Tibial nerve (tissue), 4 donors: ENCODE data around the gene SLC8B1. TPM values are rescaled to one million over a fixed set of nuclear protein-coding genes. Genes with fewer than 3 reads are reported as not detected.

Experiments used
- DNase-seq, 2 donors: peaks; one replicate each; pipeline ENCODE4 v3.0.0-alpha.2; 2019; ENCODE audit warnings: low spot score in 2 of 2
- H3K27ac ChIP-seq, 4 donors: fragments of 200-600 bp; sonication (generic) in 3 of 4; one replicate each; pipeline ENCODE4 v1.5.1; 2017 to 2019; ENCODE audit warnings: mild to moderate bottlenecking in 1 of 4
- H3K27me3 ChIP-seq, 2 donors: fragments of 200-600 bp; sonication (generic) in 1 of 2; one replicate each; pipeline versions ENCODE4 v1.5.1 to v1.6.0; 2017 to 2019
- H3K36me3 ChIP-seq, 3 donors: fragments of 200-600 bp; sonication (generic); one replicate each; pipeline ENCODE4 v1.5.1; 2018 to 2019
- H3K4me1 ChIP-seq, 4 donors: fragments of 200-600 bp; sonication (generic) in 3 of 4; one replicate each; pipeline ENCODE4 v1.5.1; 2017 to 2019
- H3K4me3 ChIP-seq, 4 donors: fragments of 200-600 bp; sonication (generic) in 3 of 4; one replicate each; pipeline ENCODE4 v1.5.1; 2017 to 2019; ENCODE audit warnings: mild to moderate bottlenecking in 1 of 4, moderate library complexity in 1 of 4
- H3K9me3 ChIP-seq, 4 donors: fragments of 200-600 bp; sonication (generic) in 3 of 4; one replicate each; pipeline ENCODE4 v1.5.1; 2017 to 2019
- EP300 ChIP-seq, 2 donors: sonication (generic); formaldehyde crosslinking; IDR thresholded peaks; one replicate each; pipeline ENCODE4 v1.6.1; 2017; ENCODE audit warnings: antibody characterized with exemption in 2 of 2, mild to moderate bottlenecking in 1 of 2
- POLR2A ChIP-seq, 2 donors: fragments of 450-650 bp; IDR thresholded peaks; one replicate each; pipeline ENCODE4 v1.6.1; 2017; ENCODE audit warnings: antibody characterized with exemption in 2 of 2, mild to moderate bottlenecking in 2 of 2, moderate library complexity in 2 of 2
- WGBS, 2 donors: methylation state at CpG; one replicate each; pipeline ENCODE4 v1.1.5; 2018; 5-methylcytosine and 5-hydroxymethylcytosine counted together
- total RNA-seq, 4 donors: library from RNA; depleted of rRNA; stranded (reverse); fragments of >200 nt; gene quantifications; one replicate each; pipeline ENCODE4 v1.1.0, GENCODE V29; 2016
- TF ChIP-seq, protein P1 (sequence below), 5 experiments: fragments of 200-600 bp in 3 of 5; fragments of 450-650 bp in 2 of 5; sonication (generic) in 3 of 5; IDR thresholded peaks; one replicate each; pipeline ENCODE4 v1.5.1; 2016 to 2019; ENCODE audit warnings: antibody characterized with exemption in 5 of 5, mild to moderate bottlenecking in 3 of 5, moderate library complexity in 2 of 5

Gene SLC8B1
- total RNA-seq, result 10 to 100 TPM; 52.0 to 73.5 (median 61.2) TPM

GRCh38 chr12:113334786-113335539 lies at the start of gene SLC8B1:
Gene SLC8B1 (minus strand): TSS chr12:113335109. CDS start chr12:113332878, 2,231 bp downstream.
- WGBS, 2 donors, result 1 to 2% methylated on average over 33 to 51 of the region's 62 CpGs
- H3K9me3 ChIP-seq, result no peaks in the 10 kb centered on the region
- H3K4me3 ChIP-seq, result peak within 1 kb of the TSS; percentile 75 to 92 (median 78)
- H3K27ac ChIP-seq, result peak within 1 kb of the TSS; percentile 54 to 86 (median 72)
- peaks cover 0 to 31% (median 9%) of the 10 kb centered on the region in 4 donors for H3K4me1 ChIP-seq
- peaks cover 0 to 28% (median 0%) of the 10 kb centered on the region in 3 donors for H3K36me3 ChIP-seq
- H3K27me3 ChIP-seq, result no peaks in the 10 kb centered on the region
- DNase-seq, result peak; percentile 90 to 93
- peak in 1 of 2 donors; percentile 90 for TF ChIP-seq EP300 (IDR thresholded peaks at IDR 0.05)
- peak; percentile 84 to 92 for TF ChIP-seq POLR2A (IDR thresholded peaks at IDR 0.05)
- TF ChIP-seq, protein P1, sequence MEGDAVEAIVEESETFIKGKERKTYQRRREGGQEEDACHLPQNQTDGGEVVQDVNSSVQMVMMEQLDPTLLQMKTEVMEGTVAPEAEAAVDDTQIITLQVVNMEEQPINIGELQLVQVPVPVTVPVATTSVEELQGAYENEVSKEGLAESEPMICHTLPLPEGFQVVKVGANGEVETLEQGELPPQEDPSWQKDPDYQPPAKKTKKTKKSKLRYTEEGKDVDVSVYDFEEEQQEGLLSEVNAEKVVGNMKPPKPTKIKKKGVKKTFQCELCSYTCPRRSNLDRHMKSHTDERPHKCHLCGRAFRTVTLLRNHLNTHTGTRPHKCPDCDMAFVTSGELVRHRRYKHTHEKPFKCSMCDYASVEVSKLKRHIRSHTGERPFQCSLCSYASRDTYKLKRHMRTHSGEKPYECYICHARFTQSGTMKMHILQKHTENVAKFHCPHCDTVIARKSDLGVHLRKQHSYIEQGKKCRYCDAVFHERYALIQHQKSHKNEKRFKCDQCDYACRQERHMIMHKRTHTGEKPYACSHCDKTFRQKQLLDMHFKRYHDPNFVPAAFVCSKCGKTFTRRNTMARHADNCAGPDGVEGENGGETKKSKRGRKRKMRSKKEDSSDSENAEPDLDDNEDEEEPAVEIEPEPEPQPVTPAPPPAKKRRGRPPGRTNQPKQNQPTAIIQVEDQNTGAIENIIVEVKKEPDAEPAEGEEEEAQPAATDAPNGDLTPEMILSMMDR (IDR thresholded peaks at IDR 0.05), result peak in 2 of 5 experiments; percentile 9 to 32

DNA sequence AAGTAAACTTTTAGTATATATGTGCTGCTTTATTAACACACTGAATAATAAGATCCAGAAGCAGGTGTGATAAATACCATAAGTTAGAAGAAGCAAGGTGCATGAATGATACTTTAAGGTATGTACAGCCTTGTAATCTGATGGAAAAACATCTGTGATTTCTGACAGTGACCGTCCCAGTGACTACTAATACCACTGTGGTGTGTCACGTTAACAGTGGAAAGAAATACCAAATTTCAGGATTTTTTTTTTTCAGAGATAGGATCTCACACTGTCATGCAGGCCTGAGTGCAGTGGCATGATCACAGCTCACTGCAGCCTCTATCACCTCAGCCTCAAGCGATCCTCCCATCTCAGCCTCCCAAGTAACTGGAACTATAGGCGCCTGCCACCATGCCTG lies 47.3 kb upstream of the SLC8B1 start:
- TF ChIP-seq, protein P1 (IDR thresholded peaks at IDR 0.05), result no peak
- no peak for TF ChIP-seq EP300 (IDR thresholded peaks at IDR 0.05)
- no peak for TF ChIP-seq POLR2A (IDR thresholded peaks at IDR 0.05)
- WGBS, 2 donors, result 91 to 92% methylated on average over 4 of the region's 4 CpGs
- H3K4me1 ChIP-seq, result no peaks in the 10 kb centered on the region
- H3K27me3 ChIP-seq, result no peaks in the 10 kb centered on the region
- no peak overlapping the region for H3K27ac ChIP-seq
- H3K9me3 ChIP-seq, result no peaks in the 10 kb centered on the region
- H3K36me3 ChIP-seq, result peaks cover 0 to 98% (median 18%) of the 10 kb centered on the region in 3 donors
- H3K4me3 ChIP-seq, result no peak overlapping the region
- DNase-seq, result no peak

DNA sequence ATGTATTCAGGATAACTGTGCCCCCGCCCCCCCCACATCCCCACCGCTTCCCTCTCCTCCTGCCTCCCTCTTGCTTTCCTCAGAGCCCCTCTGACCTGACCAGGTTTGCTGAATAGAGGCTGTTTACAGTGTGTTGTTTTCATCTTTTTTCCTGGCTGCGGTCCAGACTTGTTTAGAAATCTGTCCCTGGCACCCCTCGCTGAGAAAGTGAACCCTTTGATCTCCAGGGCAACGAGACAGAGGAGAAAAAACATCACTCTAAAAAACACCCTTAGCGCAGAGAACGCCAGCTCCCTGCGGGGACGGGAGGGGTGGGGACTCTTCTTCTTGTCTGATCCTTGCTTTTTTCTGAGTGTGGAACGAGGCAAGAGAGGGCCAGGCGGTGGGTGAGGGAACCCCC lies 46.3 kb upstream of the SLC8B1 start:
- no peak for DNase-seq
- WGBS, 2 donors, result 66 to 72% methylated on average over 11 of the region's 11 CpGs
- H3K4me1 ChIP-seq, result no peaks in the 10 kb centered on the region
- no peak overlapping the region for H3K4me3 ChIP-seq
- H3K9me3 ChIP-seq, result no peaks in the 10 kb centered on the region
- H3K36me3 ChIP-seq, result peaks cover 0 to 98% (median 11%) of the 10 kb centered on the region in 3 donors
- H3K27ac ChIP-seq, result no peak overlapping the region
- no peak for TF ChIP-seq EP300 (IDR thresholded peaks at IDR 0.05)
- TF ChIP-seq, protein P1 (IDR thresholded peaks at IDR 0.05), result no peak
- TF ChIP-seq POLR2A (IDR thresholded peaks at IDR 0.05), result no peak
- H3K27me3 ChIP-seq, result no peaks in the 10 kb centered on the region

DNA sequence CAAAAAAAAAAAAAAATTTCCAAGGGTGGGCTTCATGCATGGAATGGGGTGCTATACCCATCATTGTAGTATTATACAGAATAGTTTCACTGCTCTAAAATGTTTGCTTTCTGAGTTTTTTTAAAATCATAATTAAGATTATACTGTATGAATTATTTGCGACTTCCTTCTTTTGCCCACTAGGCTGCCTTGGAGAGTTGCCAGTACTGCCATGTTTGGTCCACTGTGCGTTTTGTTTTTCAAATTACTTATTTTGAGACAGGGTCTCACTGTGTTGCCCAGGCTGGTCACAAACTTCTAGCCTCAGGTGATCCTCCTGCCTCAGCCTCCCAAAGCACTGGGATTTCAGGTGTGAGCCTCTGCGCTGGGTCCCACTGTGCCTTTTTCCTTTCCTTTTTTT lies 43.4 kb upstream of the SLC8B1 start:
- Histone ChIP-seq H3K27me3 (no peaks in the 10 kb centered on the region), H3K4me3 (no peak overlapping the region), H3K4me1 (no peaks in the 10 kb centered on the region), H3K36me3 (peaks cover 0 to 98% (median 7%) of the 10 kb centered on the region in 3 donors), H3K9me3 (no peaks in the 10 kb centered on the region), H3K27ac (no peak overlapping the region)
- TF ChIP-seq EP300 (IDR thresholded peaks at IDR 0.05) (no peak), POLR2A (IDR thresholded peaks at IDR 0.05) (no peak)
- TF ChIP-seq, protein P1 (IDR thresholded peaks at IDR 0.05), result no peak
- no peak for DNase-seq
- 84 to 91% methylated on average over 3 of the region's 3 CpGs for WGBS, 2 donors

DNA sequence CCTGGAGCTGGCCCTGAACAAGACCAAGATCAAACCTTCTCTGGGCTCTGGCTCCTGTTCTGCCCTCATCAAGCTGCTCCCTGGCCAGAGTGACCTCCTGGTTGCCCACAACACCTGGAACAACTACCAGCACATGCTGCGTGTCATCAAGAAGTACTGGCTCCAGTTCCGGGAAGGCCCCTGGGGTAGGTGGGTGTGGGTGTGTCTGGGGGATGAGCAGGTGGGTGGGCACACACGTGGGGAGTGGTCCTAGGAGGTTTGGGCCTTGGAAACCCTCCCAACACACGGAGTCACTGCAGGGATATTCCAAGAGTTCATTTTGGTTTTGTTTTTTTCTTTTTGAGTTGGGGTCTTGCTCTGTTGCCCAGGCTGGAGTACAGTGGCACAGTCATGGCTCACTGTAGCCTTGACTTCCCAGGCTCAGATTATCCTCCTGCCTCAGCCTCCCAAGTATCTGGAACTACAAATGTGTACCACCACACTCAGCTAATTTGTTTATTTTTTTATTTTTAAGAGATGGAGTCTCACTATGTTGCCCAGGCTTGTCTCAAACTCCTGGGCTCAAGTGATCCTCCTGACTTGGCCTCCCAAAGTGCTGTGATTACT lies 40.0 kb upstream of the SLC8B1 start:
- Histone ChIP-seq H3K4me1 (peaks cover 0 to 3% (median 0%) of the 10 kb centered on the region in 4 donors), H3K9me3 (no peaks in the 10 kb centered on the region), H3K27ac (no peak overlapping the region), H3K36me3 (peaks cover 0 to 95% (median 0%) of the 10 kb centered on the region in 3 donors), H3K4me3 (no peak overlapping the region), H3K27me3 (no peaks in the 10 kb centered on the region)
- 74 to 81% methylated on average over 4 of the region's 4 CpGs for WGBS, 2 donors
- no peak for DNase-seq
- no peak for TF ChIP-seq EP300 (IDR thresholded peaks at IDR 0.05)
- TF ChIP-seq, protein P1 (IDR thresholded peaks at IDR 0.05), result no peak
- TF ChIP-seq POLR2A (IDR thresholded peaks at IDR 0.05), result no peak
